Neuronal stem cell (in vitro differentiated cells): Measurements from ENCODE around the gene TH.

ENCODE experiments used
- DNase-seq: peaks from one replicate; pipeline ENCODE4 v3.0.0-alpha.2; 2013; ENCODE audit warnings: low spot score
- H2AFZ ChIP-seq: one replicate; pipeline ENCODE4 v1.6.1; 2013; ENCODE audit warnings: mild to moderate bottlenecking, low read length, inconsistent platforms
- H2AK5ac ChIP-seq: 2 replicates; pipeline ENCODE4 v1.6.1; 2013; ENCODE audit warnings: low read depth, mild to moderate bottlenecking, inconsistent platforms, low read length, moderate library complexity, mixed read lengths
- H2BK120ac ChIP-seq: 2 replicates; pipeline ENCODE4 v1.6.1; 2013; ENCODE audit warnings: low read depth, mild to moderate bottlenecking, inconsistent platforms, low read length, moderate library complexity, mixed read lengths
- H2BK12ac ChIP-seq: one replicate; pipeline ENCODE4 v1.6.1; 2013; ENCODE audit warnings: low read length, inconsistent platforms
- H2BK15ac ChIP-seq: 2 replicates; pipeline ENCODE4 v1.6.1; 2013; ENCODE audit warnings: mild to moderate bottlenecking, low read length, inconsistent platforms, mixed read lengths
- H2BK5ac ChIP-seq: one replicate; pipeline ENCODE4 v1.6.1; 2013; ENCODE audit warnings: inconsistent platforms, mild to moderate bottlenecking, low read length, moderate library complexity
- H3K14ac ChIP-seq: one replicate; pipeline ENCODE4 v1.6.1; 2013; ENCODE audit warnings: low read length, inconsistent platforms
- H3K18ac ChIP-seq: 2 replicates; pipeline ENCODE4 v1.6.1; 2013; ENCODE audit warnings: low read length, inconsistent platforms
- H3K23ac ChIP-seq: 2 replicates; pipeline ENCODE4 v1.6.1; 2013; ENCODE audit warnings: low read depth, mild to moderate bottlenecking, mixed read lengths, low read length, inconsistent platforms; ENCODE audit not compliant: poor library complexity
- H3K27ac ChIP-seq: replicated peaks from 3 replicates; pipeline ENCODE4 v1.5.1; 2013; ENCODE audit warnings: low read length, inconsistent platforms
- H3K27me3 ChIP-seq, 3 experiments: 2 replicates each; pipeline ENCODE4 v1.6.1; 2013; ENCODE audit warnings: low read length in 3 of 3, mild to moderate bottlenecking in 2 of 3, inconsistent platforms in 1 of 3, low read depth in 1 of 3, mixed read lengths in 1 of 3, moderate library complexity in 1 of 3; ENCODE audit not compliant: control insufficient read depth in 3 of 3, insufficient read depth in 3 of 3
- H3K36me3 ChIP-seq, 2 donors: replicated peaks in 1 of 2; 2 replicates each; pipeline ENCODE4 v1.6.1; 2013; ENCODE audit warnings: low read length in 2 of 2; ENCODE audit not compliant: control insufficient read depth in 2 of 2, insufficient read depth in 2 of 2
- H3K4ac ChIP-seq: 2 replicates; pipeline ENCODE4 v1.6.1; 2013; ENCODE audit warnings: inconsistent platforms, mild to moderate bottlenecking, low read length, moderate library complexity
- H3K4me1 ChIP-seq, 2 donors: 1 replicate in 1 of 2; 2 replicates in 1 of 2; pipeline ENCODE4 v1.6.1; 2013; ENCODE audit warnings: low read length in 2 of 2, low read depth in 1 of 2; ENCODE audit not compliant: control insufficient read depth in 2 of 2, insufficient read depth in 1 of 2
- H3K4me2 ChIP-seq: one replicate; pipeline ENCODE4 v1.6.1; 2013; ENCODE audit warnings: mild to moderate bottlenecking, low read length, inconsistent platforms; ENCODE audit not compliant: insufficient read depth, poor library complexity, severe bottlenecking
- H3K4me3 ChIP-seq, 2 donors: 2 replicates each; pipeline ENCODE4 v1.5.1; 2013; ENCODE audit warnings: low read length in 2 of 2, mild to moderate bottlenecking in 2 of 2, inconsistent platforms in 1 of 2, moderate library complexity in 1 of 2
- H3K79me1 ChIP-seq: one replicate; pipeline ENCODE4 v1.6.1; 2013; ENCODE audit warnings: low read depth, mild to moderate bottlenecking, inconsistent platforms, low read length, moderate library complexity
- H3K9ac ChIP-seq: one replicate; pipeline ENCODE4 v1.6.1; 2013; ENCODE audit warnings: mild to moderate bottlenecking, low read depth, low read length, inconsistent platforms; ENCODE audit not compliant: poor library complexity
- H3K9me3 ChIP-seq, 2 donors: replicated peaks in 1 of 2; 2 replicates each; pipeline versions ENCODE3 to v1.6.1; 2013; ENCODE audit warnings: low read length in 2 of 2, mild to moderate bottlenecking in 2 of 2, inconsistent platforms in 1 of 2, low read depth in 1 of 2, mixed read lengths in 1 of 2, moderate library complexity in 1 of 2; ENCODE audit not compliant: control insufficient read depth in 2 of 2, insufficient read depth in 1 of 2
- H4K8ac ChIP-seq: one replicate; pipeline ENCODE4 v1.6.1; 2013; ENCODE audit warnings: low read depth, mild to moderate bottlenecking, inconsistent platforms, low read length, moderate library complexity
- H4K91ac ChIP-seq: one replicate; pipeline ENCODE4 v1.6.1; 2013; ENCODE audit warnings: low read length, low read depth, mild to moderate bottlenecking, inconsistent platforms; ENCODE audit not compliant: poor library complexity
- WGBS, 2 donors: extraction: QIAGEN DNeasy Blood & Tissue Kit; methylation state at CpG; one replicate each; pipeline ENCODE4 v1.1.7; 2013; ENCODE audit warnings: missing lambda C conversion rate in 2 of 2, mixed read lengths in 1 of 2; ENCODE audit not compliant: insufficient read length in 2 of 2, insufficient replicate concordance in 1 of 2; ENCODE audit errors: extremely low coverage in 2 of 2; 5-methylcytosine and 5-hydroxymethylcytosine counted together

TH gene

DNA sequence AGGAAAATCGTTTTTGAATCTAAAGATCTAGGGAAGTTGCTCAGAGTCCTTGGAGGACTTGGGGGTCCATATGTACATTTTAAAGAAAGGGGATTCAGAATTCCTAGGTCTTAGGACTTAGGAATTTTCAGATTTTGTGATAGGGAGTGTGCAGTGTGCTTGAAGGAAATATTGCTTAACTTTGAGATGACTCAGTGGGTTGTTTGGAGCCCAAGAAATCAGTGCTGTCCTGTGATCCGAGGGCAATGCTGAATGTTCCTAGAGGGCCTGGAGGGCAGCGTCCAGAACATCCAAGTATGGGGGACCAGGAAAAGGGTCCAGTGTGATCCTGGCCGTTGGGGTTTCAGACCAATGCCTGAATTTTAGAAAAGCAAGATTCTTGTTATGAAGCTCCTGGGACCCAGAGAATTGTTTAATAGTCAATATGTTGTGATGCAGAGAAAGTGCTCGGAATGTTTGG is 29.3 kb downstream of the TH start:
- Histone ChIP-seq H3K79me1 (peaks cover 2% of the 10 kb centered on the region), H3K9ac (no peak overlapping the region), H3K14ac (no peak overlapping the region), H3K27me3 (peaks cover 60 to 99% (median 88%) of the 10 kb centered on the region in 3 experiments), H3K4me3 (no peak overlapping the region), H2BK12ac (no peak overlapping the region), H3K9me3 (no peaks in the 10 kb centered on the region), H3K4ac (no peak overlapping the region), H3K4me2 (no peak overlapping the region), H2BK5ac (no peak overlapping the region), H4K8ac (no peak overlapping the region), H3K23ac (no peak overlapping the region), H2BK15ac (no peak overlapping the region), H3K36me3 (no peaks in the 10 kb centered on the region), H2BK120ac (no peak overlapping the region), H3K27ac (no peak overlapping the region), H3K4me1 (peaks cover under 1 to 2% of the 10 kb centered on the region in 2 donors), H2AFZ (no peak overlapping the region), H4K91ac (no peak overlapping the region), H2AK5ac (no peak overlapping the region), H3K18ac (no peak overlapping the region)
- WGBS, 2 donors, result no CpG with 5 or more reads among the region's 5 CpGs
- no peak for DNase-seq

DNA sequence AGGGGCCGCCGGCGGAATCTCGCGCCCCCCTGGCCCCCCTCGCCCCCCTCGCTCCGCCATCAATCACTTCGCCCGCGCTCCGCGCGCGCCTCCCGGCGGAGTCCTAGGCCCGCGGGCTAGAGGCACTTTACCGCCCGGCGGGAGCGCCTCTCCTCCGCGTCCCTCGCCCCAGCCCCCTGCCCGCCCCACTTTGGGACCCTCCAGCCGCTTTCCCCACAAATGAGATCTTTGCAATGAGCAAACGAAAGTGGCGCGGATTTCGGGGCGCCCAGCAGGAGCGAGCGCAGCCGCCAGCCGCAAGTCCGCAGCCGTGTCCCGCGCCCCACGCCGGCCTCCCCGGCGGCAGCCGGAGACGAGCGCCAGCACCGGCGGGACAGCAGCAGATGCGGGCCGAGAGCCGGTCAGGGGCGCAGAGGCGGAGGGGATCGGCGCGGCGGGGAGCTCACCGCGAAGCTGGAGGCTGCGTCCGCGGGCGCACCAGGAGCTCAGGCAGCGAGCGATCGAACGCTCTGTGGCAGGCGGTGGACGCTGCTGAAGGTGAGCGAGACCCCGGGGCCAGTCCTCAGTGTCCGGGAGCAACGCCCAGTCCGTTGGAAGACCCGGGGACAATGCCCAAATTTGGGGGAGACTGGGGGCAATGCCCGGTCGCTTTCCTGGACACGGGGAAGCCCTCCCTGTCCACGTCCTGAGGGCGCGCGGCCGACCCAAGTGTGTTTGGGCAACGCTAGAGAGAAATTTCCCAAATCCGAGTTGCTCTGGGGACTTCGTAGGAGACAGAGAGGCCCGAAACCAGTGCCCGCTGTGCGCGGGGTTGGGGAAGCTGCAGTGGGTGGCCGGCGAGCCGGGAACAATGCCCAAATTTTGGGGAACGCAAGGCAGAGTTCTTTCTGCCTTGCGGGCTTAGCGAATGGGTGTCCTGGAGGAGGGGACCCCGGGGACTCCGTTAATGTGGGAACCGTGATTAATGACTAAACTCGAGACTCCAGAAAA is 30.9 kb downstream of the TH start:
- Histone ChIP-seq H3K4me3 (no peak overlapping the region), H3K9me3 (peaks cover 0 to 2% of the 10 kb centered on the region in 2 donors), H3K27me3 (peaks cover 53 to 97% (median 87%) of the 10 kb centered on the region in 3 experiments), H2BK15ac (peak overlapping the region; percentile 62), H2BK12ac (no peak overlapping the region), H2BK5ac (peak overlapping the region; percentile 71), H2AFZ (no peak overlapping the region), H3K18ac (peak overlapping the region; percentile 76), H3K79me1 (peaks cover 2% of the 10 kb centered on the region), H4K8ac (no peak overlapping the region), H3K23ac (peak overlapping the region; percentile 91), H3K27ac (no peak overlapping the region), H2AK5ac (peak overlapping the region; percentile 47), H2BK120ac (no peak overlapping the region), H3K4ac (no peak overlapping the region), H3K4me2 (peak overlapping the region; percentile 25), H3K4me1 (peaks cover 4 to 5% of the 10 kb centered on the region in 2 donors), H4K91ac (no peak overlapping the region), H3K36me3 (no peaks in the 10 kb centered on the region), H3K9ac (peak overlapping the region; percentile 21), H3K14ac (peak overlapping the region; percentile 56)
- DNase-seq, result no peak
- no CpG with 5 or more reads among the region's 102 CpGs for WGBS, 2 donors

DNA sequence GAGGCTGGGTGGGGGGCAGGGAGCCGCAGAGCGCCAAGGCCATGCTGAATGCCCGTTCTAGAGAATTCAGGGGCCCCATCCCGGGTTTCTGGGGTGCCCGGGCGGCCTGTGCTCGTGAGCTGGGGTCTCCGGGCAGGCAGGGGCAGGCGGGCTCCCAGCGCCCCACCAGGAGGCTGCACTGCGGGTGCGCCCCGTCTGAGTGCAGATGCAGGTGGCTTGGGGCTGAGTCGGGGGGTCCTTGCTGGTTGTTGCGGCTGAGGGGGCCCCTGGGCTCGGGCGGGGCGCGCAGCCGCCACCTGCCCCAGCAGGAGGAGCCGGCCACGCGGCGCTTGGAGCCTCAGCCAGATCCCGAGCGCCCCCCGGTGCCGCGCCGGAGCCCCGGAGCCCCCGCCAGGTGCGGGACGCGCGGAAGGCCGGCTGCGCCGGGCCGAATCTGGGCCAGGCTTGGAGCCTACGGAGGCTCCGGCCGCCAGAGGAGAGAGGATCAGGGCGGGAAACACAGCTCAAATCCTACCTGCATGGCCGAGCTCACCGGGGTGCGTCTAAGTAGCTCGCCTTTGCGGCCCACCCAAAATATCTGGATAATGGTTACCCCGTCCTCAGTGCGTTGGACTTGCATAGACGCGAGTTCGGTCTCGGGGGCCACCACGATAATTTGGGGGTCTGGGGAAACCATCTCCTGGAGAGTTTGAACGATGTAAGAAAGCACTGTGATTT is 31.8 kb downstream of the TH start:
- Histone ChIP-seq H2AFZ (no peak overlapping the region), H2BK15ac (peak overlapping the region; percentile 67), H3K4ac (no peak overlapping the region), H3K18ac (peak overlapping the region; percentile 83), H3K27me3 (peaks cover 44 to 95% (median 87%) of the 10 kb centered on the region in 3 experiments), H3K9me3 (peaks cover 0 to 2% of the 10 kb centered on the region in 2 donors), H3K4me2 (peak overlapping the region; percentile 49), H3K14ac (no peak overlapping the region), H3K4me1 (peaks cover 4 to 5% of the 10 kb centered on the region in 2 donors), H3K23ac (peak overlapping the region; percentile 80), H3K36me3 (no peaks in the 10 kb centered on the region), H2BK12ac (no peak overlapping the region), H2AK5ac (peak overlapping the region; percentile 63), H3K79me1 (peaks cover 2% of the 10 kb centered on the region), H4K8ac (no peak overlapping the region), H3K27ac (no peak overlapping the region), H2BK5ac (peak overlapping the region; percentile 66), H3K9ac (no peak overlapping the region), H4K91ac (no peak overlapping the region), H3K4me3 (no peak overlapping the region), H2BK120ac (no peak overlapping the region)
- no peak for DNase-seq
- WGBS, 2 donors, result no CpG with 5 or more reads among the region's 57 CpGs
